ENCODE measurements around the gene PLLP.
"Not testable (repeated sequence)": the region's sequence is repeated elsewhere in the genome, so short reads cannot be mapped to it uniquely, and the experiment has no call there.

PLLP gene

DNA sequence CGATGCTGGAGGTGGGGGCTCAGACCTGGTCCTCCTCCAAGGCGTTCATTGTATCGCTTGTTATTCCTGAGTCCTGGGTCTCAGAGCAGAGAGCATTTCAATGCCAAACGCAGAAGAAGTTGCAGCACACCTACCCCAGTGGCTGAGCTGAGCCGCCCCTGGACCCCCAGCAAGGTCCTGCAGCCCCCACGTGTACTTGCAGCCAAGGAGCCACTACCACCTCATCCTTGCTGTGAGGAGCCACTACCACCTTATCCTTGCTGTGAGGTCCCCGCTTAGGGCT is 13.5 kb downstream of the PLLP start:
- no peak for DNase-seq

DNA sequence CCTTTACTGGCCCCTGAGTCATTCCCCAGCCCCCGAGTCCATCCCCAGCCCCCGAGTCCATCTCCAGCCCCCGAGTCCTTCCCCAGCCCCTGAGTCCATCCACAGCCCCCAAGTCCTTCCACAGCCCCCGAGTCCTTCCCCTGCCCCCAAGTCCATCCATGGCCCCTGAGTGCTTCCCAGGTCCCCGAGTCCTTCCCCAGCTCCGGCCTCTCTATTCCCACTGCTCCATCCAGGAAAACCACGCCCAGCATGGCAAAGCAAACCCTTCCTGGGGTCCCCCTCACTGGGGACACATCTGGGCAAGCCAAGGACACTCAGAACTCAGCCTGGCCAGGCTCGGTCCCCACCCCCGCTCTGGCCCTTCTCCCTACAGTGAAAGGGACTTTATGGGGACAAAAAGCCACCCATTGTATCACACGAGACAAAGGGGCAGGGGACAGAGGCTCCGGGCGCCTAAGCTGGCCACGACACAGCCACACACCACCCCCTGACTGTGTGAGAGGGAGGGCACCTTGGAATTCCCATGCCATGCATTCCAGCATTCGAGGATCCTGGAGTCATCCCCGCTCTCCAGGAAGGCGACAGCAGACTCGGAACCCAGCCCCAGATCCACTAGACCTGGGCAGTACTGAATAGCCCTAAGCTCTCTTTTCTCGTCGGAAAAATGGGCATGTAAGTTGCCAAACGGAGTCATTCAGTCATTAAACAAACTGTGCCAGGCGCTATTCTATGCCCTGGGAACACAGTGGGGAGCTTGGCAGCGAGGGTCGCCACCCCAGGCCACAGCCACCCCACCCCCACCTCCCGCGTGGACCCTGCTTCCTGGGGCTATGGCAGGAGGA is 14.0 kb downstream of the PLLP start:
- DNase-seq = no peak

DNA sequence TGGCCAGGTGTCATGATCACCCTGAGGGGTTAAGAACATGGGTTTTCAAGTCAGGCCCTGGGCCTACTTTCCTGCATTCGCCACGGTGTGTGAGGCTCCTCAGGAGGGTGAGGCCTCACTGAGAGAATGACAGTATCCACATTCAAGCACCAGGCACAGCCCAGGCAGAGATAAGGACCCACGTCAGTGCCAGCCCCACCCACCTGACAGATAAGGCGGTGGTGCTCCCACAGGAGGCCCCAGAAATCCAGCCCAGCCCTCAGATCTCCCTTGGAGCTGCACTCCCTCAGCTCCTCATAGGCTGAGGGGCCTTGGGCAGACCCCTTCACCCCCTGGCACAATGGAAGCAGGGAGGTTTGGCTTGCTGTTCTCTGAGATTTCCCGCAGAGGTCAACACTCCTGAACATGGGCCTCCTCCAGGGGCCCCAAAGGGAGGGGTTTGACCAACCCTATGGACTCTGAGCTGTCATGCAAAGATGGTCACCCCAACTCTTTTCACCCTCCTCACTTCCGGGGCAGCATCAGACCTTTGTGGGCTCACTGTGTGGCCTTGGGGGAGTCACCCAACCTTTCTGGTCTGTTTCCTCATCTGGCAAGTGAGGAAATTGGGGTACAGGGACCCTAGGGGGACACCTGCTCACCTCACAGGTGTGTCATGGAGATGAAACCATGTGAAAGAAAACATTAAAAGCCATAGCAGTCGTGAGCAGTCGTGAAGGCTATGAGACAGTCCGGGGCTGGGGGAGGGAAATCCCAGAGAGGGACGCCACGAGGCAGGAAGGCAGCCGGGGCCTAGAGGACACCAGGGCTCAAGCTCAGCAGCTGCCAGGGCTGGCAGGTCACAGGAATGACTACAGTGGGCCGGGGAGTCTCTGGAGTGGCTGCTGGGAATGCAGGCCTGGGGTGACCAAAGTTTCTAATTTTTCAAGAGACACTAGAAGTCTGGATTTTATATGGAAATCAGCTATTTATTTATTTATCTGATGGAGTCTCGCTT is 15.4 kb downstream of the PLLP start:
- no peak for DNase-seq

DNA sequence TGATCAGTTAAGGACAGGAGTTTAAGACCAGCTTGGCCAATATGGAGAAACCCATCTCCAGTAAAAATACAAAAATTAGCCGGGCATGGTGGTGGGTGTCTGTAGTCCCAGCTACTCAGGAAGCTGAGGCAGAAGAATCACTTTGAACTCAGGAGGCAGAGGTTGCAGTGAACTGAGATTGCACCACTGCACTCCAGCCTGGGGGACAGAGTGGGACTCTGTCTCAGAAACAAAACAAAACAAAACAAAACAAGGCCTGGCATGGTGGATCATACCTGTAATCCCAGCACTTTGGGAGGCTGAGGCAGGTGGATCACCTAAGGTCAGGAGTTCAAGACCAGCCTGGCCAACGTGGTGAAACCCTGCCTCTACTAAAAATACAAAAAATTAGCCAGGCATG is 17.1 kb downstream of the PLLP start:
- not testable (repeated sequence) for DNase-seq

DNA sequence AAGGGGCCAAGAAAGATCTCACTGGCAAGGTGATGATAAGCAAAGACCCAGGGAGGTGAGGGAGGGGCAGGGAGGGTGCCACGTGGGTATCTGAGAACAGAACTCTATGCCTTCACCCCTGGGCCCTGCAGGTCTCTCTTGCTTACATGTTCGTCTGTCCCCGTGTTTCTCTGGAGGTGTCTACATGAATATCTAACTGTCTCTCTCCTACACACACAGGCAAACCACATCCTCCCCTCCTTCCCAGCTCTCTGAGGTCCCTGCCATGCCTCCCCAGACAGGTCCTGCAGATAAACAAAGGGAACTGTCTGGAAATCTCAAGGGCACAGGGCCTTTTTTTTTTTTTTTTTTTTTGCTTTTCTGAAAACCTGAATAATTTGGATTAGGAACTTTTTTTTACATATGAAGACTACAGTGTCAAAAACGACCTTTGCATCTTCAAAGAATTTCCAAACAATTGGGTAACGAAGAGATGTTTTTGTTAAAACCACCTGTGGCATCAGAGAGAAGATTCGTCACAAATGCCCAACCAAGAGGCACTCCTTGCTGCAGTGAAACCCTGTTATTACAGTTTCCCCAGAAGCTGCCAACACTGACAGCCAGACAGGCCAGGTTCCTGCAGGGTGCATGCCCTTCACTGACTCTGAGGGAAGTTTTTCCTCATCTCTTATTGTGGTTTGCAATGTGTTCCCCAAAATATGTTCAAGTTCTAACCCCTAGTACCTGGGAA is 17.8 kb downstream of the PLLP start:
- no peak for DNase-seq

DNA sequence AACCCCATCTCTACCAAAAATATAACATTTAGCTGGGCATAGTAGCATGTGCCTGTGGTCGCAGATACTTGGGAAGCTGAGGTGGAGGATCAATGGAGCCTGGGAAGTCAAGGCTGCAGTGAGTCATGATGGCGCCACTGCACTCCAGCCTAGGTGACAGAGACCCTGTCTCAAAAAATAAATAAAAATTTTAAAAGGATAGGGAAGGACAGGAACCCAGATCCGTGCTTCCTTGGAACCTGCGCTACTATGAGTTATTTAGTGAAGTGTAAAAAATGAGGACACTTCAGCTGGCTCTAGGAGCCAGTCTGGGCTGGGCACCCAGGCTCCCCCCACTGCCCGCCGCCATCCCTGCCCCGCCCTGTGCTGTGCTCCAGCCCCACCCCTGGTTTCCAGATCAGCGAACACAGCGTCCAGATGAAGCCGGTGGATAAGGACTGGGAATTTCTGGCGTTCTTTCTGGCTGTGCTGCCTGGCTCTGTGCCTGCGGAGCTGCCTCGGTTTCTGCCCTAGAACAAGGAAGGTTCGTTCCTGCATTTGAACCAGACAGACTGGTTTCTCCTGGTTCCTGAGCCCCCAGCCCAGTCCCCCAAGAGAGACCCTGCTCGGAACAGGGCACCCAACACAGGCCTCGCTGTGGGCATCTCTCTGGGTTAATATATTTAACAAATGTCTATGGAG is 18.5 kb downstream of the PLLP start:
- DNase-seq = no peak

DNA sequence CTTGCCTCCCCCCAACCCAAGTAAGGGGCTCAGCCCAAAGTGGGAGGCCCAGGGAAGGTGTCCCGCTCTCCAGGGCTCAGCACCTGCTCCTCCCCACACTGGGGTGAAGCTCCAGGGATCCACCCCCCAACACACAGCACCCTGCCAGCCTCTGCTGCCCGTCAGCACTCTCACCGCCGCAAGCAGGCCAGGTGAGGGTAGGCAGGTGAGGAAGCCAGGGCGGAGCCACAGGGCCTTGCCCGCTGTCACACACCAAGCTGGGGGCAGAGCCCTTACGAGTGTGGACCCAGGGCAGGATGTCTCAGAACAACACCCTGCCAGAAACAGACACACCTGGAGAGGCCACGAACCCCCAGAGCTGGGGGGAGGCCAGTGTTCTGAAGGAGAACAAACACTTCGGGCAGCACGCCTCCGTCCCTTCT is 19.5 kb downstream of the PLLP start:
- DNase-seq = no peak

DNA sequence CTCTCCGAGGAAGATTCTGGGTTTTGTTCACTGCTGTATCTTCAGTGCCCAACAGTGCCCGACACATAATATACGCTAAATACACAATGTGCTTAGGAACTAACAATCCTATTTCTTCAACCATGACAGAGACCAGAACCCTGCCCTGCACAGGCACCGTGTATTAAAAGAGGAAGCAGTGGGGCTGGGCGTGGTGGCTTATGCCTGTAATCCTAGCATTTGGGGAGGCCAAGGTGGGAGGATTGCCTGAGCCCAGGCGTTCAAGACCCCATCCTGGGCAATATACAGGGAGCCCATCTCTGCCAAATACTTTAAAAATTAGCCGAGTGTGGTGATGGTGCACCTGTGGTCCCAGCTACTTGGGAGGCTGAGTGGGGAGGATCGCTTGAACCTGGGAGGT is 20.1 kb downstream of the PLLP start:
- no peak for DNase-seq

DNA sequence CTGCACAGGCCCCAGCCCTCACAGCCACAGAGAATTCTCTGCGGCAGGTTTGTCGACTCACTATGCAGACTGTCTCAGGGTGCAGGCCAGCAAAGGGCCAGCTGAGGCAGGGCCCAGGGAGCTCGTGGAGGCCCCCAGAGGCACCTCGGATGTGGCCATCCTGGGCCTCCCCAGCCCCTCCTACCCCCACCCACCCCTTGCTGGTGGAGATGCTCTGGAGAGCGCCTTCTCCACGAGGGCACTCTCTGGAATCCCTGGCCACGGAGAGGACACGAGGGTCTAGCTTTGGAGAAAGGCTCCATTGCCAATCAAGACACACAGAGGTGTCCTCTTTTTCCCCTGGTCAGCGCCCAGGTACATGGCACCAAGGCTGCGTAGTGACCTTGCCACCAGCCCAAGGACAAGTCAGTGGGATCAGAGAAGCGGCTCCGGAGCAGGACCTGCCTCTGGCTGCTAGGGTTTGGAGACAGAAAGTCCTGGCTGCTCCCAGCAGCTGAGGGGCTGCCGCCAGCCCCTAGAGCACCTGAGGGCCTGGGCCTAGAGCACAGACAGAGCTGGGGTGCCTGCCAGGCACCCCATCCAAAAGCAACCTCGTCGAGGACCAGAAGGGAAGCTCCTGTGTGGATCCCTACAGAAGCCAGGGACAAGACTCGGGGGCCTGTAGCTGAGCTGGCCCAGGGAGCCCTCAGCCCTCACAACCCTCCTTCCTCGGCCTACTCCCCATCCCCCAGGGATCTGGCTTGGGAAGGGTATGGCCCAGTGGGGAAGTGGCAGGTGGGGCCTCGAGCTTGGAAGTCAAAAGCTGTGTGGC is 20.7 kb downstream of the PLLP start:
- DNase-seq = no peak

DNA sequence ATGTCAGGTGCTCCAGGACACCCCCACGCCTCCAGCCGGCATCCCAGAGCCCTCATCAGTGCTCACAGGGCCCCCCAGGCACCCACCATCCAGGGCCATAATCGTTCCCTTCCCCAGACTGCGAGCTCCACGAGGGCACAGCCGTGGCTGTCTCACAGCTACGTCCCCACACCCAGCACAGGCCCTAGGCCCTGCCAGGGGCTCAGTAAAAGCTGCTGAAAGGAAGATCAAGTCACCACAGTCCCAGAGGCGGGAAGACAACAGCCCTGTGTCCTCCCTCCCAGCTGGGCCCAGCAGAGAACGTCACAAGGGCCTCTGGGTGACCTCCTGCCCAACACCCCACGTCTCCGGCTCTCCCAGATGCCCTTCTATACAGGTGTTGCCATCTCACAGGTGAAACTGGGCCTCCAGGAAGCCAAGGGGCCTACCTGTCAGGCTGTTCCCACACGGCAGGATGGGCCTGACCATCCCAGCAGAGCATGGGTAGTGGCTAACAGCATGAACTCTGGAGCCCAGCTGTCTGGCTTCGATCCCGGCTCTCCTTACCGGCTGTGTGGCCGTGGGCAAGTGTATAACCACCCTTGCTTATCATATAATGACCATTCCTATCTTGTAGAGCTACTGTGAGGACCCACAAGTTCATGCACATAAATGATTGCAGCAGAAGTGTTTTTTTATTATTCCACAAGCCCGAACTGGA is 21.5 kb downstream of the PLLP start:
- DNase-seq = no peak

DNA sequence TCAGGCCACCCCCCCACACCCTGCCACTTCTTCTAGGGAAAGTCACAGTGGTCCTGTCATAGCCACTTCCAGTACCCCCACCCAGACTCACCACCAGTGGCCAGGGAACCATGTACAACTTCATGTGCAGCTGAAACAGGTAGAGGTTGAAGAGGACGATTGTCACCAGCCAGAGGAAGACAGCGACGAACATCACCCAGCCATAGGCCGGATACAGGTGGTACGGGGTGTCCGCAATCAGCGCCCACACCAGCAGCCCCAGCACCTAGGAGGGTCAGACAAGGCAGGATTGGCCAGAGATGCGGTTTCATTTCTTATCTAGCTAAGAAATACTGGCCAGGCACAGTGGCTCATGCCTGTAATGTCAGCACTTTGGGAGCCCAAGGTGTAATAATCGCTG is 22.7 kb downstream of the PLLP start:
- DNase-seq = no peak

DNA sequence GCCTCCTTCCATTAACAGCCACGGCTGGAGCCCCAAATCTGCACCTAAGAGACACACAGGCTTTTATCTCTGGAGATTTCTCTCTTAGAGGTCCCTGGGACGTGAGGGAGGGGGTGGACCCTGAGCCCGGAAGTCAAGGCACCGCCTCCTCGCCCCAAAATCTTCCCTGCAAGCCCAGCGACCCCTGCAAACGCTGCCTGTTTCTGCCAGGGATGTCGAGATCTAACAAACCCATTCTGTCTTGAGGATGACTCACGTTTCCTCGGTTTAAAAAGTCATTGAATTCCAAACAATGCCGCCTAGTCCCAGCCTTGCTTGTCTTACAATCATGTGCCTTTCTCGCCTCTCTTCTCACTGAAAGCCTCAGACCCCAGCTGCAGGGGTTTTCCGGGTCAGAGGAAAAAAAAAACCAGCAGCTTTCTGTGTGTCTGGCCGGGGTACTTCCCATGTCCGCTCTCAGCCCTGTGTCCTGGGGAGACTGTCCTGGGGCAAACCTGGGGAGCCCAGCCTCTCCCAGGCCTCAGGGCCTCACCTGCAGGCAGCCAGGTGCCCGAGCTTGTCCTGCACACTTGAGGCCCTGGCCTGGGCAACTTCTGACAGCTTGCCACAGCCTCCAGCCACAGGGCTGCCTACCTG is 24.1 kb downstream of the PLLP start:
- DNase-seq = no peak

DNA sequence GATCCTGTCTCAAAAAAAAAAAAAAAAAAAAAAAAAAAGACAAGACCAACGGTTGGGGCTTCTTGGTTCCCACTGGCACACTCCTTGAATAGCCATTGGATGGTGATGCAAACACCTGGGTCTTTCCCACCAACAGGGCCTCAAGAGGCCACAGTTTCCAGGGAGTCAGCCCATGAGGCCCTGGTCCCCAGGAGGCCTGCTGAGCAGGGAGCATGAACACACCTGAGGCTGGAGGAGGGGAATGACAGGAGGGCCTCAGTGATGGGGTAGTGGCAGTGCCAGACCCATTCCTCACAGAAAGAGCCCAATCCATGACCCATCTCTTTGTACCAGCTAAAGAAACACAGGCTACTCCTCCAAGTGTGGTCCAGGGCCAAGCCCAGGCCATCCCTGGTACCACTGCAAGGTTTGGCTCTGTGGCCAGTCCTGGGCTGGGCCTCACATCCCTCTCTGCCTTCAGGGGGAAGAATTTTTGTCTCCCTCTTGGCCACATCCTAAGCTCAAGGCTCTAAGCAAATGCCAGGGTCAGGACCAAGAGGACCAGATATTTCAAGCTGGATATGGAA is 25.5 kb downstream of the PLLP start:
- no peak for DNase-seq

DNA sequence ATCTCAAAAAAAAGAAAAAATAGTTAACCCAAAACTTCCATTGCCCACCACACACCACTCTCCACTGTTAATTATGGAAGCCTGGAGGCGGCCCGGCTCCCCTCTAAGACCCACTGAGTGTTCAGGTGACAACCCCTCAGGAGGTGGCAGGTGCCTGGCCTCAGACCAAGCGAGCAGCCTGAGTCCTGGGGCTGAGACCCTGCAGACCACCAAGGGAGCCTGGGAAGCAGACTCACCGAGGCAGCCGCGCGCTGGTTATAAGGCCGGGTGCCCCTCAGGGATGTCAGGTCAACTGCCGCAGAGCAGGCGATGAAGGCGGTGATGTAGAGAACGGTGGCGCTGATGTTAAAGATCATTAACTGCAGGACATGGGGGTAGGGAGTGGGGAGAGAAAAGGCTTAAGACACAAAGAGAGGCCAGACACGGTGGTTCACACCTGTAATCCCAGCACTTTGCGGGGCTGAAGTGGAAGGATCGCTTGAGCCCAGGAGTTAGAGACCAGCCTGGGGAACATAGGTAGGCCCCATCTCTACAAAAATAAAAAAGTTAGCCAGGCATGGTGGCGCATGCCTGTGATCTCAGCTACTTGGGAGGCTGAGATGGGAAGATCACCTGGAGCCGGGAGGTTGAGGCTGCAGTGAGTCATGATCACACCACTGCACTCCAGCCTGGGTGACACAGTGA is 26.1 kb downstream of the PLLP start:
- no peak for DNase-seq

DNA sequence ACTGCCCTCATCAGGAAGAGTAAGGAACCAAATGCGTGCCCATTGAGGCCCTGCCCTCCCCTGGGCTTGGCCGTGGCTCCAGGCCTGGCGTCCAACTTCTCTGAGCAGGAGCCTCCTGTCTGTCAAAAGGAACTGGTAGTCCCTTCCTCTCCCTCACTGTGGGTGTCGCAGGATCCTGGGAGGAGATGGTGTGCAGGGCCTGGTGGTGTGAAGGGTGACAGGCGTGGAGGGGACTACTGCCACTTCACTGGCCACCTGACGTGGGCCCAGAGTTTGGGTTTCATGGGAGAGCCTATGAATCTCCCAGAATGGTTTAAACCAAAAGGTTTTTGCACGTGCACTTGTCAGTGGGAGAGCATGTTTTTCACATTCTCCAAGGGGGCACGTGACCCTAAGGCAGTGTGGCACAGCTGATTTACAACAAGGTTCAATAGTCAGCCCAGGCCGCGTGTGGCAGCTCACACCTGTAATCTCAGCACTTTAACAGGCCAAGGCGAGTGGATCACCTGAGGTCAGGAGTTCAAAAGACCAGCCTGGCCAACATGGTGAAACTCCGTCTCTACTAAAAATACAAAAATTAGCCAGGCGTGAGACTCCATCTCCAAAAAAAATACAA is 26.9 kb downstream of the PLLP start:
- DNase-seq = no peak

DNA sequence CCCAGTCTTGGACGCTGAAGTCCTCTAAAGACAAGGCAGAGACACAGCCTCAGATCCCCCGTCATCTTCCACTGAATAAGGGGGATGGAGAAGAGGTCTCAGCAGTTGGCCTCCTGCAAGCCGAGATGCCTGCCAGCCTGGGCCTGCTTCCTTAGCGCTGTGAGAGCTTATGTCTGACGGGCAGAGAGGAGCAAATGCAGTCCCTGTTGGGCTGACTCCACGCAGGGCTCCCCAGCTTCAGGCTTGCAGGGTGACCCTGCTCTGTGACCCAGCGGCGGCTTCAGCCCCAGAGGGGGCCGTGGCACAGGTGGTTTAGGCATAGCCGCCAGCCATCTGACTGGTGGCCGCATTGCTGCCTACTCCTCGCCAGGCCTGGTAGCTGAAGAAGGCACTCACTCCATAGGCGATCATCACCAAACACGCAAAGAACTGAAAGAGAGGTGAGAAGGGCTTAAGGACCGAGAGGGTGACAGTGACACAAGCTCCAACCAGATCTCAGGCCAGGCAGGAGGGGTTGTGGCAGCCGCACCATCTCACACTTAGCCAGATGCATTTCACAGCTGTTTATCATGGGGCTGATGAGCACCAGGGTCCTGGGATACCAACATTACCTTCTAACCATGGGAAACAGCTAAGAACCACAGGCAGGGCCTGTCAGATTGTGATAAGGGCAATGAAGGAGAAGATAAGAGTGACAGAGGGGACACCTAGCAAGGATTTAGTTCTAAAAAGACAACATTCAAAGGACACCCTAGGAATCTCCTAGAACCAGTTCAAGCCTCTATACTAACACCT is 27.7 kb downstream of the PLLP start:
- DNase-seq = no peak

DNA sequence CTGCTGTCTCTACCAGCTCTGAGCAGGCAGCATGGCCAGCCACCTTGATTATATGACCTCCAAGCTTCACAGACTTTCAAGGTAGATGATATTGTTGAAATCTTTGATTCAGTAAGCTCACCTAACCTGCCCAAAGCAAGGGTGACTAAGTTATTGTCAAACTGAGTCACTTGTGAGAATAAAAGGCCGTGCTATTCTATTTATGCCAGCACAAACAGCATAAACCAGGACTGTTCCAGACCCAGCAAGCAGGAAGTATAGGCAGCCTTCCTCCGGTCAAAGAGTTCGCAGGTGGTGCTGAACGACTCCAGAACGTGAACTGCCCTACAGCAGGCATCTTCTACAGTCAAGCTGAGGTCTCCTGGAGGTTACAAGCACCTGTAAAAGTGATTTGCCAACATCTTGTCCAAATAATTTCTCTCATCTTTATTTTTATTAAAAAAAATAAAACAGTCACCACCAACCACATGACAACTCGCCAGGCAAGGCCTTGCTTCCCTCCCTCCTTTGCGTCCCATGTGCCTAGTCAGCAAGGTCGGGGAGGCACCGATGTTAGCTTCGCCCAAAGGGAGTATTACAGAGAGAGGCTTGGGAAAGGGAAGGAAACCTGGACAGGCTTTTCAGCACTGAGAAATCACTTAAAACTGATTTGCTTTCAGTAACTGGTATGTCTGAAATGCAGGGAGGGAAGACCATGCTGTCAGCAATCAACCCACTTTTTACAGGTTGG is 28.6 kb downstream of the PLLP start:
- DNase-seq = no peak

DNA sequence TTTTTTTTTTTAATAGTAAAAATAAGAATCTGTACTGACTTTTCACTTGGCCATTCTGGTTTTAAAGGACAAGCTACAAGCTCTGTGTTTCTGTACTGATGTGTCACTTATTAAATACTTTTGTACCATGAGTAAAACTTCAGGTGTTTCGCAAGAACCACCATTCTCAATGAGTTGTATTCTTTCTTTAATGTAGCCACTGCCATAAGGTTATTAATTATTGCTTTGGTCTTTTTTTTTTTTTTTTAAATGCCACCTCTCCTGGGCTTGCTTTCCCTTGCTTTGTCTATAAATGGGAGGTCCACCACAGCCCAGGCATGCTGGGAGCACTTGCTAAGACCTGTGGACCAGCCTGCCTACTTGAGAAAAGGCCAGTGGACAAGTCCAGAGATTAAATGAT is 31.0 kb downstream of the PLLP start:
- no peak for DNase-seq

Measured in NCI-H1105 treated with DMSO at 0.1 percent for 48 hours (cell line).